ENCODE measurements around the gene BAHD1.

BAHD1 gene

GRCh38 chr15:40469776-40470390 is 29.1 kb downstream of the BAHD1 start:
- DNase-seq, result no peak

GRCh38 chr15:40470423-40471104 is 29.8 kb downstream of the BAHD1 start, which contains the start of gene CHST14:
Gene CHST14 (plus strand): TSS chr15:40470984. CDS start chr15:40471214, 230 bp downstream.
- DNase-seq, result peak; percentile 71

GRCh38 chr15:40471105-40471807 is 30.5 kb downstream of the BAHD1 start:
- peak; percentile 33 for DNase-seq

GRCh38 chr15:40471808-40472150 is 31.0 kb downstream of the BAHD1 start:
- peak; percentile 36 for DNase-seq

- DNase-seq, result no peak
Measured at GRCh38 chr15:40472171-40472727, 31.5 kb downstream of the BAHD1 start.

GRCh38 chr15:40474581-40474980 is 33.8 kb downstream of the BAHD1 start:
- no peak for DNase-seq

GRCh38 chr15:40477642-40478327 is 37.0 kb downstream of the BAHD1 start:
- DNase-seq, result no peak

- DNase-seq, result no peak
Measured at GRCh38 chr15:40479024-40479423, 38.3 kb downstream of the BAHD1 start.

GRCh38 chr15:40481341-40482074 is 40.8 kb downstream of the BAHD1 start:
- no peak for DNase-seq

- DNase-seq, result no peak
Measured at GRCh38 chr15:40483919-40484318, 43.2 kb downstream of the BAHD1 start.

- no peak for DNase-seq
Measured at GRCh38 chr15:40486066-40486770, 45.5 kb downstream of the BAHD1 start.

GRCh38 chr15:40487816-40488682 is 47.3 kb downstream of the BAHD1 start:
- DNase-seq, result no peak

GRCh38 chr15:40489274-40490175 is 48.8 kb downstream of the BAHD1 start:
- DNase-seq, result no peak

- DNase-seq, result peak; percentile 79
Measured at GRCh38 chr15:40493089-40493840, 52.5 kb downstream of the BAHD1 start.

- DNase-seq, result no peak
Measured at GRCh38 chr15:40495516-40495915, 54.8 kb downstream of the BAHD1 start.

GRCh38 chr15:40498418-40498817 is 57.7 kb downstream of the BAHD1 start:
- no peak for DNase-seq

GRCh38 chr15:40498891-40499290 is 58.1 kb downstream of the BAHD1 start:
- no peak for DNase-seq

- no peak for DNase-seq
Measured at GRCh38 chr15:40499931-40500330, 59.2 kb downstream of the BAHD1 start.

Measured in stimulated activated CD4-positive, alpha-beta T cell treated with anti-CD3 and anti-CD28 coated beads, Interleukin-15, amount 100 ng/mL, for 24 hours (primary cell).